ENCODE data around the gene GIPC2. TPM values are rescaled to one million over a fixed set of nuclear protein-coding genes. Genes with fewer than 3 reads are reported as not detected.

The GIPC2 gene
- polyA plus RNA-seq, 3 donors = not detected

- no CpG with 5 or more reads among the region's 3 CpGs for WGBS (ENCODE audit: insufficient coverage)
- Histone ChIP-seq H3K27ac (ENCODE audit: low read depth in 1 of 2, low read length in 2 of 2) (no peak overlapping the region), H3K4me2 (replicated peaks; ENCODE audit: extremely low read depth, low read length, poor library complexity, severe bottlenecking) (no peak overlapping the region), H3K4me3 (replicated peaks in 1 of 3; ENCODE audit: low read depth in 2 of 3, low read length in 3 of 3) (no peak overlapping the region), H3K9me3 (replicated peaks in 1 of 2; ENCODE audit: control insufficient read depth in 1 of 2, insufficient read depth in 1 of 2, low read length in 2 of 2) (no peaks in the 10 kb centered on the region), H3K9ac (ENCODE audit: insufficient read depth, low read length, poor library complexity, severe bottlenecking) (no peak overlapping the region), H3K79me2 (ENCODE audit: insufficient read depth, low read length) (no peaks in the 10 kb centered on the region), H3K4me1 (ENCODE audit: control insufficient read depth in 1 of 2, insufficient read depth in 2 of 2, low read length in 2 of 2) (no peaks in the 10 kb centered on the region), H3K27me3 (ENCODE audit: control insufficient read depth in 2 of 2, insufficient read depth in 2 of 2, low read length in 2 of 2) (no peaks in the 10 kb centered on the region), H2AFZ (ENCODE audit: insufficient read depth, low read depth, low read length, poor library complexity, severe bottlenecking) (no peak overlapping the region), H3K36me3 (replicated peaks in 1 of 2; ENCODE audit: control insufficient read depth in 1 of 2, insufficient read depth in 2 of 2, low read length in 2 of 2) (no peaks in the 10 kb centered on the region), H4K20me1 (ENCODE audit: insufficient read depth, low read length) (no peaks in the 10 kb centered on the region)
- Mint-ChIP-seq H3K4me3 (no peak overlapping the region), H3K4me1 (no peaks in the 10 kb centered on the region), H3K36me3 (no peaks in the 10 kb centered on the region), H3K27ac (no peak overlapping the region), H3K9me3 (no peaks in the 10 kb centered on the region), H3K27me3 (ENCODE audit: low read depth in 3 of 3) (peaks cover 0 to 3% (median 0%) of the 10 kb centered on the region in 3 donors)
- DNase-seq = no peak
- intact Hi-C loops (cut with micrococcal nuclease) = no loop called here
- TF ChIP-seq CTCF (IDR thresholded peaks at IDR 0.05) = no peak
Measured at GRCh38 chr1:78033797-78034172, 12.0 kb upstream of the GIPC2 start.

GRCh38 chr1:78035121-78035520 lies 10.6 kb upstream of the GIPC2 start:
- intact Hi-C loops (cut with micrococcal nuclease) = no loop called here
- WGBS (ENCODE audit: insufficient coverage) = 100% methylated on average over 1 of the region's 2 CpGs
- Histone ChIP-seq H3K36me3 (replicated peaks in 1 of 2; ENCODE audit: control insufficient read depth in 1 of 2, insufficient read depth in 2 of 2, low read length in 2 of 2) (no peaks in the 10 kb centered on the region), H3K4me2 (replicated peaks; ENCODE audit: extremely low read depth, low read length, poor library complexity, severe bottlenecking) (no peak overlapping the region), H3K27ac (ENCODE audit: low read depth in 1 of 2, low read length in 2 of 2) (no peak overlapping the region), H3K9ac (ENCODE audit: insufficient read depth, low read length, poor library complexity, severe bottlenecking) (no peak overlapping the region), H3K79me2 (ENCODE audit: insufficient read depth, low read length) (no peaks in the 10 kb centered on the region), H3K4me1 (ENCODE audit: control insufficient read depth in 1 of 2, insufficient read depth in 2 of 2, low read length in 2 of 2) (no peaks in the 10 kb centered on the region), H3K27me3 (ENCODE audit: control insufficient read depth in 2 of 2, insufficient read depth in 2 of 2, low read length in 2 of 2) (no peaks in the 10 kb centered on the region), H3K4me3 (replicated peaks in 1 of 3; ENCODE audit: low read depth in 2 of 3, low read length in 3 of 3) (no peak overlapping the region), H2AFZ (ENCODE audit: insufficient read depth, low read depth, low read length, poor library complexity, severe bottlenecking) (no peak overlapping the region), H4K20me1 (ENCODE audit: insufficient read depth, low read length) (no peaks in the 10 kb centered on the region), H3K9me3 (replicated peaks in 1 of 2; ENCODE audit: control insufficient read depth in 1 of 2, insufficient read depth in 1 of 2, low read length in 2 of 2) (no peaks in the 10 kb centered on the region)
- Mint-ChIP-seq H3K27ac (no peak overlapping the region), H3K27me3 (ENCODE audit: low read depth in 3 of 3) (no peaks in the 10 kb centered on the region), H3K4me3 (no peak overlapping the region), H3K4me1 (no peaks in the 10 kb centered on the region), H3K36me3 (no peaks in the 10 kb centered on the region), H3K9me3 (no peaks in the 10 kb centered on the region)
- DNase-seq = no peak
- TF ChIP-seq CTCF (IDR thresholded peaks at IDR 0.05) = no peak
